8988T (cell line): ENCODE measurements around the gene MAGI1.

ENCODE experiments used
- DNase-seq: peaks from one replicate; pipeline ENCODE4 v3.0.0; 2011

Gene MAGI1

DNA sequence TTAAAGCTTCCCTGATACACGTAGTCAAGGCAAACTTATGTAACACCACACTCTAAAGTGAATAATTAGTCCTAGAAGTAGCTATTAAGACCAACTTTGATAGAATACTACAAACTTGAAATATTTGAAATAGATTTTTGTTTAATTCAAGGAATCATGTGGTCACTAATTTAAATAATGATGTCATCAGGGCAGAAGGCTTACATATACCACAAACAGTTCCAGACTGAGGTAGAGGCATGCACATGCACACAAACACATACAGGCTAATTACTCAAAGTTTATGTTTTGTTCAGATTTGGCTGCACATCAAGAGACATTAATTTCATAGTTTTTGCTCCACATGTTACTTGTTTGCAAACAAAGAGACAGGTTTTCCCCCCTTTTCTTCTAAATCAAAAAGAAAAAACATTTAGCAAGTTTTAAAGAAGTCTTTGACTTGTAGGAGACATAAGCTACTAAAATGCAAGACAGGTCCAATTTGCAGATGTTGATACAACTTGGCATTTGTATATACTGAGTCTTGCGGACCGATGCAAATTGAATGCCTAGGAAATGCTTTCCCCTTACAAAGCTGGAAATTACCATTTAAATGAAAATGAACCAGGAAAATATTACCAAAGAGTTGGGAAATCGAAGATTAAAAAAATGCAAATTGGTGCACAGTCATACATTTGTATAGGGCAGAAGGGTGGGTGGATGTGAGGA lies 594.8 kb downstream of the MAGI1 start:
- no peak for DNase-seq

DNA sequence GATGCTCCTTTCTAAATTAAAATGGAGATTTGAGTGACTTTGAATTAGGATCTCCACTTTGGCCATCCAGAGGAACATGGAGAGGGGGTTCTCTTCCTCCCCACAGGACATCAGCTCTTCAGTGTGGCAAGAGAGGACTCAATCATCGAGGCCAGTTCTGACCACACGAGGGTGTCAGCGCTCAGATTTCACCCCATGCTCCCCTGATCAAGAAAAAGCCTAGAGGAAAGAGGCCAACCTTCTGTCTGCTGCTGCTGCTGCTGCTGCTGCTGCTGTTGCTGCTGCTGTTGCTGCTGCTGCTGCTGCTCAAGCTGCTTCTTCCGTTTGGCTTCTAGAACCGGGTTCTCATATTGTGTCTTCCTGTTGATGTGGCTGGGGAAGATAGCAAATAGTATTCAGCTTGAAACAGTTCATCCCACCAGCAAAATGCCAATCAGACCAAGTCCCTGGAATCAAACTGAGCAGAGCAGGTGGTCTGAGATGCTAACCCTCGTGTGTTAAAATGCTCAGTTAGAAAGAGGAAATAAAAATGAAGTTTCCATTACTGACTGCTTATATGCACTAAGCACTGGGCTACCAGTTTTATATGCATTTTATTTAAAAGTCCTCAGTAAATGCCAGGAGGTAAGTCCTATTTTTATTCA lies 599.0 kb downstream of the MAGI1 start:
- DNase-seq, result peak; percentile 11

DNA sequence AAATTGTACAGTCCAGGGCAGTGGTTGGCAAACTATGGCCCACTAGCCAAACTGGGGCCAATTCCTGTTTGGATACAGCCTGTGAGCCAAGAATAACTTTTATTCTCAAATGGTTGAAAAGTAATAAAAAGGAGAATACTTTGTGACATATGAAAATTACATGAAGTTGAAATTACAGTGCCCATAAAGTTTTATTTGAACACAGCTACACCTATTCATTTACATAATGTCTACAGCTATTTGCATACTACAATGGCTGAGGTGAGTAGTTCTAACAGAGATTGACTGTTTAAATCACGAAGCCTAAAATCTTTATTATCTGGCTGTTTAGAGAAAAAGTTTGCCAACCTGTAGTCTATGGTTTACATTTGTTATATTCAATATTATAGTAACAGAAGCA lies 600.1 kb downstream of the MAGI1 start:
- DNase-seq, result no peak

DNA sequence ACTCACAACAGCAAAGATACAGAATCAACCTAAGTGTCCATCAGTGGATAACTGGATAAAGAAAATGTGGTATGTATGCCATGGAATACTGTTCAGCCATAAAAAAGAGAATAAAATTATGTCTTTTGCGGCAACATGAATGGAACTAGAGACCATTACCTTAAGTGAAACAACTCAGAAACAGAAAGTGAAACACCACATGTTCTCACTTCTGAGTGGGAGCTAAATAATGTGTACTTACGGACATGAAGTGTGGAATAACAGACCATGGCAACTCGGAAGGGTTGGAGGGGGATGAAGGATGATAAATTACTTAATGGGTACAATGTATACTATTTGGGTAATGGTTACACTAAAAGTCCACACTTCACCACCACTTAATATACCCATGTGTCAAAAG lies 600.6 kb downstream of the MAGI1 start:
- no peak for DNase-seq

DNA sequence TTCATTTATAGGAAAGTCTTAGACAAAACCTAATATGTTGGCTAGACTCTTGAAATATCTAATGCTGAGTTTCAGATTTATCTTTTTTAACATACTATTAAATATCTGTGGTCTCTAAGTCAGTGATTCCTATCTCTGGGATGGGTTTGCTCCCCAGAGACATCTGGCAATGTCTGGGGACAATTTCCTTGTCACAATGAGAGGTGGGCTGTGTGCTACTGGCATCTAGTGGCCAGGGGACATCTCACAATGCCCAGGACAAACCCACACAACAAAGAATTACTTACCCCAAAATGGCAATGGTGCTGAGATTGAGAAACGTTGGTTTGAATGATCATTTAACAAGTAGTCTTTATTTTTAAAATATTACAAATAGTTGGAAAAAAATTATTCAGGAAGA lies 602.1 kb downstream of the MAGI1 start:
- DNase-seq, result no peak

DNA sequence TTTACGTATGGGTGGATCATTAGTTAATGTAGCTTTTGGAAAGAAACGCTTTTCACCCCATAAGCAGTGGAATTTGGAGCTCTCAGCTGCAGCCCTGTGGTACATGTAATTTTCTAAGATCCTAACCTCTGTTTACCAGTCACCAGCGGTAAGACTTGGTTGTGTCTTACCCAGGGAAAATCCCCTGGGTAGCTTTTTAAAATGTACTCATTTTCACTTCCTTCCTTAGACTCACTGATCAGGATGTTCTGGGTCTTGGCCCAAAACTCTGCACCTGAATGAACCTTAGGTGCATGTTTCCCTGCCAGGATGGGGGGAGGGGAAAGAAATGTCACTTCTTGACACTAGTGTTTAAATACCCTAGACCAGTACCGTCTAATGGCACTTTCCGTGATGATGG lies 605.2 kb downstream of the MAGI1 start:
- DNase-seq, result no peak

DNA sequence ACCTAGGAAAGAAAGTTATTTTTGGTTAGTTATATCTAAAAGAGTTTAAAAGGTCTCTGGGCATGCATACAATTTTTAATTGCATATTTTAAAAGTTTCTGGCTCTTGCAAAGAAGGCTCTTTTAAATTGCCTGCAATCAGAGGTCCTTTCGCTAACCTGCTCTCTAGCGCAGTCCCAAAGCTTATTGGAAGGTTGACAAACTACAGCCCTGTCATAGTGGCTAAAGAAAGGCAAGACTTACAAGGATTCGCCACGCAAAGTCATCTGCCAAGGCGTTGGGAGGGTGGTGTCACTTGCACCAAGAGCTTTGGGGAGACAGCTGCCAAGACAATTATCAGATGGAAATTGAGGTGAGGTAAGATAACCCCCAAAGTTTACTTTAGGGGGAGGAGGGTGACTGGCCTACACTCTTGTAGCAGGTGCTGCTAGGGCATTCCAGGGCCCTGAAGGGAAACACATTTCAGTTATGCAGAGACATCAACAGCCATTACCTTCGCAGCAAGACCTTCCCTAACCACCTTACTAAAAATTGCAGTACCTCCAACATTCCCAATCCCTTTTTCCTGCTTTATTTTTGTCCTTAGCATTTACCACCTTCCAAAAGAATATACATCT lies 606.2 kb downstream of the MAGI1 start:
- DNase-seq, result no peak

DNA sequence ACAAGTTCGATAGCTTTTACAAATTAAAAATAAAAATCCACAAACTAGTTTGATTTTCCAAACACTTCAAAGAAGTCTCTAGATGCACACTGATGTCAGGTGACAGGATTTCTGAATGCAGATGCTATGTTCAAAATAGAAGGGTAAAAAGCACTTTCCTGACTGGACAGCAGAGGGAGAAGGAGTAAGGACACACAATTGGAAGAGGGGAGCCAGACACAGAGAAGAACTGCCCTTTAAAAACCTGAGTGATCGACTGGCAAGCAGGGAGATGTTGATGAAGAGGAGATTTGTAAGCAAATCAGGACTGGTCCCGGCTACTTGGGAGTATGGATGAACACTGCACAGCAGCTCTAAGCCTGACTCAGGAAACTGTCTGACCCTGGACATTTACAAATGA lies 612.8 kb downstream of the MAGI1 start:
- no peak for DNase-seq

DNA sequence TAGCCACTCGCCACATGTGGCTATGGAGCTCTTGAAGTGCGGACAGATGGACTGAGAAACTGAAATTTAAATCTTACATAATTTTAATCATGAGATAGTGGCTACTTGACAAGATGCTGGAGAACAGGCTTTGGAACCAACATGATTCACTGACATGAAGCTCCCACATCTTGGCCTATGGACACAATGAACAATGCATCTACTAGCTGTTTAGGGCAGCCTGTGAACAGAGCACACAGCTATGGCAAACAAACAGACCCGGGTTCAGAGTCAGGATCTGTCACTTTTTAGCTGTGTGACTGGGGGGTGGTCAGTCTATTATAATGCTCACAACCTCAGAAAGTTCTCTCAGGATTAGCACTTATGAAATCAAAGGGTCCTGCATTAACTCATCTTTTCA lies 616.6 kb downstream of the MAGI1 start:
- no peak for DNase-seq

DNA sequence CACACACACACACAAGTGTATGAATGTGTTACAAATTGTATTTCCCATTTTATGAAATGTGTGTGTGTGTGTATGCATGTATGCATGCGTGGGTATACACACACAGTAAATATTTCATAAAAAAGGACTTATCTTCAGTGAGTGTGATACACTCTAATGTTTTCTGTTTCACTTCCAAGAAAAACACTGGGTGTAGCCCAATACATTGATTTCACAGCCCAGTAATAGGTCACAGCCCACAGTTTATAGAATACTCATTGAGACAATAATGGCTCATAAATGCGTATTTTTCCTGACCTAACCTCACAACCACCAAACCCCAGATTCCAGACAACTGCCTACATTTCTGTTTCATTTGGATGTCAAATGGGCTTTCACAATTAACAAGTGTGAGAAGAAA lies 619.5 kb downstream of the MAGI1 start:
- no peak for DNase-seq

DNA sequence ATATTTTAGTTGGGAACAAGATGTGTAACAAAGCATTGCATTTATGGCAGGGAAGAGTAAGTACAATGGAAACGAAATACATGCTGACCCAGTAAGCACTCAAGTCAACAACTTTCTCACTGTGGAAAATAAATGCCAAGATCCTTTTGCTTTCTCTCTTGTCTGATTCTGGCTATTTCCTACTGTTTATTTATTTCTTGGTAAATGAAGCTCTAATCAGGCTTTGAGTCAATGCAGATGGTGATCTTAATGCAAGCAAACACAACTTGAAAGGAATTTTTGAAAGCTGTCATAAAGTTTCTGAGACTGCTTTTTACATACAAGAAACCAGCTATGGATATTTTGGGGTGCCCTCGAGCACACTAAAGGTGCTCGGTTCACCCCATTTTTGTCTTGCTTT lies 624.8 kb downstream of the MAGI1 start:
- DNase-seq, result no peak

DNA sequence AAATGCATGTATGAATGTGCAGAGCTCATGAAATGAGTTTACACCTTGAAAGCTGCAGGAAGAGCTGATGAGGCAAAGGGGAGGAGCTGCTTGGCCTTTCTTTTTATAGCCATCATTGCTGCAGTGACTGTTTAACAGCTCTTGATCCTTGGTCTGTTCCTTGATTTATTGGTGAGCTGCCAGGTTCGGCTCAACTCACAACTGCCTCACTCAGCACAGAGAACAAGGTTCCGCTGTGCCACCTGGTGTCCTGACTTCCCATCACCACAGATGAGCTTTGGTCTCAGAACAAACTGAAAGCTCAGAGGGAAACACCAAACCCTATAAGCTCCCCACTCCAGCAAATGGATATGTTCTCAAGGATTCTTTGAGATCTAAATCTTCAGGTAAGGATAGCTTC lies 626.1 kb downstream of the MAGI1 start:
- no peak for DNase-seq

DNA sequence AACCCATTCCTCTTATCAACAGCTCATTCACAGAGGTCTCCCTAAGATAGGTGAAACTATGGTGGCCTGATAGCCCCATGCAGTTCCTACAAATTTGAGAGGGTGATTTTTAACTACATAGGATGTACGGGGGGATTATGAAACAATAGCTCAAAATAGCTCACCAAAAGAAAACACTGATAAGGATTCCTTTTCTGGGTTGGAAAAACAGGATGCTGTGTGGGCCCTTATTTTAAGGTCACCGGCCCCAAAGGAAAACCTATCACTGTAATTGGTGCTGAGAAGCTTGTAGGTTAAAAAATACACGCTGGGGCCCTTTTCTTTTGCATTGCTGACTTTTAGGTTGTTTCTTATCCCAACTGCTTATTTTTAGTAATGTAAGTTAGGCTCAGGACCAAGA lies 627.4 kb downstream of the MAGI1 start:
- no peak for DNase-seq

DNA sequence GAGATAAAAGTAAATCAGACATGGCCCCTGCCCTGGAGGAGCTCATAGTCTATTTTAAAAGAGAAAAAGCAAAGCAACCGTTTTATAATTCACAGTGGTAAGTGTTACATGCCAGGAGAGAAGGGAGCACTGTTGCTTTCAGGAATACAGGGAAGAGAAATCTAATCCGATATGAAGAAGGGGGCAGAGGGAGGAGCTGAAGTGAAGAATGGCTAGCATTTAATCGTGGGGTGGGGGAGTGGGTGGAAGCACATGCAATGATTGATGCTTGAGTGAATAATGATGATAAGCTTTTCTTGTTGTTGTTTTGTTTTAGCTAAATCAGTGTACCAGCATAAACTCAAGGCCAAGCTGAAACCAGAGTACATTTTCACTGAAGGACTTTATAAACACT lies 629.5 kb downstream of the MAGI1 start:
- no peak for DNase-seq

DNA sequence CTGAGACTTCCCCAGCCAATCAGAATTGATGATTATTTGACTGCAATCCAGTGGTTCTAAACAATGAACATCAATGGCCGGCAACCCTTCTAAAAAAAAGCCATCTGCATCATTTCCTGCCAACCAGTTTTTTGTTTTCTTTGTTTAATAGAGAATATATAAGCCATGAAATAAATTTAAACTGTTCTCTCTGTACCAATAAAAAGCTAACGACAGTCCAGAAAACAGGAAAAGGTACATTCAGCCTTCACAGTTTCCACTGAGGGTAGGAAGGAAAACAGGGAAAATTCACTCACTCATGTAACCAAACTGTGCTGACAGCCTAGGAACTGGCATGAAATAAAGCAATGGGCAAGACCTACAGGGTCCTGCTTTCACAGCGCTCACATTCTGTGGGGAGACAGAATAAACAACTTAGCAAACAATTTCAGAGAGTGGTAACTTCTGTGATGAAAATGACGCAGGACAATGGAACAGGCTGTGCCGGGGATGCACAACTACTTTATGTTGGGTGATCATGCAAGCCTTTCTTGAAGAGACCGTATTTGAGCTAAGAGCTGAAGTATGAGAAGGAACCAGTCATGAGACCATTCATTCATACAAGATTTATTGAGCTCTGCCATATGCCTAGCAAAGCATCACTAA lies 630.1 kb downstream of the MAGI1 start:
- no peak for DNase-seq

DNA sequence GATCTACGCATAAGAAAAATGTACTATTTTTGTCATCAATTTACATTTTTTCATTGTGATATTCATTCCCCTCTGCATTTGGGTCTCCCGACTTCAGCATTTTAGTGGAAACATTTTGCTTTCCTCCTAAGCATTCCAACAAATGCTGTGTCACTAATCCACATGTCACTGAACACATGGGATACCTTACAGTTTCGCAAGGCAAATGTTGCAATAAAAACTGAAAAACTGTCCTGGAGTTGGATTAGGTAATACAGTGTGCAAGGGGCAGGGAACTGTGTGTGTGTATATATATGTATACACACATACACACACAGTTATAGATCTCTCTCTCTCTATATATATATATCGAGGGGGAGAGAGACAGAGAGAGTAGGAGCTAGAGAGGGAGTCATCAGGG lies 632.2 kb downstream of the MAGI1 start:
- no peak for DNase-seq

DNA sequence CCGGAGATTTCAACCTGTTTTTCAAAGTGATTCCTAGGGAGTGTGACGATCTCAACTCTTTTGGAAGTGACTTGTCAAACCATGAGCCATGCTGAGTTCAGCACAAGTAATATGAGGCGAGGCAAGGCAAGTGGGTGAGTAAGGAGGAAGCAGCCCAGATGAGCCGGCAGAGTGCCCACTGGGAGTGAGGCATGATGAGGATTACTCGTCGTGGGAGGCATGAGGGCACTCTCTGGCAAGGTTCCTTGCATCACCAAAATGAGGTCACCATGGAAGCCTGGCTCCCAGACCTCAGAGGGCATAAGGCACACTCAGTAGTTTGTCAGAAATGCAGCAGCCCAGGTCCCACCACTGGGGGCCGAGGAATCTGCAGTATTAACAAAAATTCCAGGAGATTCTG lies 636.1 kb downstream of the MAGI1 start:
- peak; percentile 27 for DNase-seq

DNA sequence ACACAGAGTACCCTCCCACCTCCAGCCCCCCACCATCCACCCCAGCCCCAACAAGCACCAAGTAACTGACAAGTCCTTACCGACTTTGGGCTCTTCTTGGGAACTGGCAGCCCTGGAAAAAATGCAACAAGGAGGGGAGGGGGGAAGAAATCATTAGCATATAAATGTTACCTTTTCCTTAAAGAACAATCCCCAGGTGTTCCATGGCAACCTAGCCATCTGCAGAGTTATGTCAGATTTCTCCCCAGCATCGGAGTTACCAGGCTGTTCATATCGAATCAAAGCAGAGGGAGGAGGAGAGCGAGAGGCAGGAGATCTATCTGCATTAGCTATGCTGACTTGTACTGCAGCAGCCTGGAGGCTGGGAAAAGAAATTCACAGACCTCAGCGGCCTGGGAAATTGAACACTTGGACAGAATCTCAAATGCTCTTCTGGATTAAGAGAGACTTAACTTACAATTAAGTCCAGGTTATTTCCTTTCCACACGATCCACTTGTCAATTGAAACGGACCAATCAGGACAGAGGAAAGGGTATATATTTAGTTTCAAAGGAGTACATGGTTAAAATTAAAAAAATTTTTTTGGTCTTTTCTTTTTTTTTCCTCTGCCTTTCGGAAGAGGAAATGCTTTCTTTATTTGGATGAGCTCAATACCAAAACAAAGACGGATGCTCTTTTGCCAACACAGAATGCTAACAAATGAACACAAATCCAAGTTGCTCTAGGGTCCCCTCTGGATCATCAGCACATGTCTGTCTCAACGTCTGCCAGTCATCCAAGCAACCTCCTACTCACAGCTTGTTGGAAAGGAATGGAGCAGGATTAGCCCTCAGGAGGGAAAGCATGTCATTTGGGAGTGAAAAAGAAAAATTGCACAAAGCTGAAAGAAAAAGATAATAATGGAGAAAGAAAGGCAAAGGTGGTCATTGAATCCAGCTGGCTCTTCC lies 637.1 kb downstream of the MAGI1 start:
- no peak for DNase-seq

DNA sequence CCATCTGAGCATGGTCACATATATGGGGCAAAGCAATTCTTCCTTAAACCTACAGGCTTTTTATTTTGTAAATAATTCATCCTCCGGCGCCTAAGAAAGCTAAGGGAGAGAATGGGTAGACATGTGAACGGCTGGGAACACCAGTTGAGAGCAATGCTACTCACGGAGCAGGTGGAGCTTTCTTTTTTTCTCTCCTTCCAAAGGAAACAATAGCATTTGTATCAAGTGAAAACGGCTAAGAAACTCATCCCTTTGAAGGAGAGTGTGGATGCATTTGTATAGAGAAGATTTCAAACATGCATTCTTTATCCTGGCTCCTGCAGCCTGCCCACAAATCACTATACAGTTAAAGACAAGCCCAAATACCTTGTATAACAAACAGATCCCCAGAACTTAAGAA lies 637.8 kb downstream of the MAGI1 start:
- DNase-seq, result no peak

DNA sequence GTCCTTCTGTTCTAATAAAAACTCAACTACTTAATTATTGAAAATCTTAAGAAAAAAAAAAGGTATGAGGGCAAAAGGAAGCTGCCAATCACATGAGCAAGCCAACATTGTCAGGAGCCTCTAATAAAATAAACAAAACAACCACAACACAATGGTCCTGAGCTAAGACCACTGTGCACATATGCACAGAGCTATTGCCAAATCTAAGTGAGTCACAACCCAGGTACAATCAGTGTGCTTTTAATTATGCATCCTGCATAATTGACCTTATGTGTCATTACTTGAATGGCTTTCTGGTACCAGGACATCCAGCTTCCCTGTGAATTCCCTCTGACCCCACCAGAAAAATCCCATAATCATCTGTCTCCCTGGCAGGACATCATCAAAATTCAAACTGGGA lies 639.8 kb downstream of the MAGI1 start:
- no peak for DNase-seq

DNA sequence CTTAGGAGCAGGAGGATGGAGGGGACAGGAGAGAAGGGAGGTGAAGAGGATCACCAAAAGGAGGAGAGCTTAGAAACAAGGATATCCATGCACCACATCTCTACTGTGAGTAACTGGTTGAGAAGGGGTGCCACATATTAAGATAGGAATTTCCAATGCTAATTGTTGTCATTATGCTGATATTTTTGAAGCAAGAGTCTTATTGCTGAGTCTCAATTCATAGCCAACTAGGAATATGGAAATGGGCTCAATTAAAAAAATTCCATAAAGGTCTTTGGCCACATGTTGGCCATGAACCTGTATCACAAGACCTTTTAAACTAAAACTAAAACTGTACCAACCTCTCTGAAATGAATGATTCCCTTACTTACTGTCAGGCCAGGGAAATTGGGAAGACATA lies 642.6 kb downstream of the MAGI1 start:
- no peak for DNase-seq

DNA sequence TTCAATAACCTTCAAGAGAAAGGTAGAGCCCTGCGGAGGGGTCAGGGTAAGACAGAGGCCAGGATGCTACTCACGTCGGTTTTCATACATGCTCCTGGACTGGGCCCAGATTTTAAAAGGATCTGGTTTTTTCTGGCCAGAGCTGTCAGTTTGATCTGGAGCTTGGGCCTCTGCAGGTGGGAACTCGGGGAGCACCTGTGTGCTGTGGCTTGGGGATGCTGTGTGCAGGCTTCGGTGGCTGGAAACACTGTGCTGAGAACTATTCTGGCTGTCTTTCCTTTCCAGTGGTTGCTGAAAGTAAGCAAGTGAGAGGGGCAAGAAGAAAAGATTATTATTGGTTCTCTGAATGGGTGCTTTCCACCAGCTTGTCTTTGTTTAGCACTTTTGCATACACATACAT lies 647.6 kb downstream of the MAGI1 start:
- DNase-seq, result no peak

DNA sequence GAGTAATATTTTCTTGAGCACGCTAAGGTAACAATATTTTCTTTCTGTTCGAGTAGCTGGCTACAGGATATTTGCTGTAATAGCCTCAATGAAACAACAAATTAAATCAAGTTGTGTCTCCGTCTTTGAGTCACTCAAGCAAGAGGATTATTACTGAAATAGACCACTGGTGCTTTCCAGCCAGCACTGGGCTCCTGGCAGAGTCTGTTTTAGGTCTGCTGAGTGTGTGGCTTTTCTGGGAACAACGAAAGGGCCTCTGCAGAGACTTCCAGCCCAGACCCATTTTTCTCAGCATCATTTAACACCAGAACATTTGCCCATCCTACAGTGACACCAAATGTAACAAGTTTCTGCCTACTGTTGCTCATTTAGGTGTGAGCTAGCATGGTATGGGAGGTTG lies 652.9 kb downstream of the MAGI1 start:
- no peak for DNase-seq
